Measurements from ENCODE around the gene PDE4B.

The PDE4B gene

GRCh38 chr1:66422804-66423203, 630.1 kb downstream of the PDE4B start:
- TF ChIP-seq CTCF (IDR thresholded peaks at IDR 0.05; ENCODE audit: low read length, missing control alignments): no peak
- no peak overlapping the region for H3K4me3 ChIP-seq (replicated peaks; ENCODE audit: low read depth, low read length)
- DNase-seq (ENCODE audit: low read depth): no peak

Data from fibroblast of pulmonary artery (primary cell).